Naive B cell (primary cell): ENCODE data around the gene HNMT. TPM values are rescaled to one million over a fixed set of nuclear protein-coding genes. Genes with fewer than 3 reads are reported as not detected.
A peak's percentile ranks its signal among the peaks of the same experiment; 100 is the strongest.

ENCODE experiments used
- ATAC-seq, 2 donors: fragments of 150-1000 bp; cut with Tn5 transposase; 2 replicates each; pipeline ENCODE4 v1.10.0; 2021; ENCODE audit warnings: low read depth in 2 of 2, mild to moderate bottlenecking in 2 of 2, moderate library complexity in 2 of 2
- DNase-seq: peaks from one replicate; pipeline ENCODE4 v3.0.0; 2022
- H3K27ac Mint-ChIP-seq, 6 donors: one replicate each; pipeline ENCODE4 v1.8.0; 2020 to 2022; ENCODE audit warnings: mild to moderate bottlenecking in 6 of 6, mixed read lengths in 6 of 6, moderate library complexity in 5 of 6, inconsistent platforms in 2 of 6
- H3K27me3 Mint-ChIP-seq, 3 donors: one replicate each; pipeline ENCODE4 v1.8.0; 2021 to 2022; ENCODE audit warnings: mixed read lengths in 3 of 3, mild to moderate bottlenecking in 1 of 3
- H3K36me3 Mint-ChIP-seq, 2 donors: one replicate each; pipeline ENCODE4 v1.8.0; 2020 to 2022; ENCODE audit warnings: mixed read lengths in 2 of 2, inconsistent platforms in 1 of 2, mild to moderate bottlenecking in 1 of 2
- H3K4me1 Mint-ChIP-seq, 3 donors: one replicate each; pipeline ENCODE4 v1.8.0; 2020 to 2022; ENCODE audit warnings: mixed read lengths in 3 of 3, inconsistent platforms in 1 of 3, mild to moderate bottlenecking in 1 of 3, moderate library complexity in 1 of 3
- H3K4me3 Mint-ChIP-seq, 8 donors: one replicate each; pipeline ENCODE4 v1.8.0; 2020 to 2022; ENCODE audit warnings: mild to moderate bottlenecking in 8 of 8, mixed read lengths in 8 of 8, moderate library complexity in 8 of 8, inconsistent platforms in 2 of 8
- H3K9me3 Mint-ChIP-seq, 7 donors: one replicate each; pipeline ENCODE4 v1.8.0; 2020 to 2022; ENCODE audit warnings: mixed read lengths in 7 of 7, mild to moderate bottlenecking in 5 of 7, inconsistent platforms in 2 of 7, moderate library complexity in 1 of 7
- polyA plus RNA-seq, 6 donors: library from polyadenylated mRNA; unstranded; fragments of 300-500 nt; fragmentation: Illumina TruSeq; gene quantifications; one replicate each; pipeline ENCODE4 v1.2.3, GENCODE V29; 2021; ENCODE audit warnings: low read depth in 6 of 6

Gene HNMT
- polyA plus RNA-seq, 6 donors from 2014 or later: 0.17 to 0.97 TPM; not detected in 4

GRCh38 chr2:137939026-137939425 is 25.2 kb upstream of the HNMT start:
- no peaks in the 10 kb centered on the region for H3K36me3 Mint-ChIP-seq
- no peaks in the 10 kb centered on the region for H3K4me1 Mint-ChIP-seq
- H3K27me3 Mint-ChIP-seq: peaks cover 0 to 5% (median 0%) of the 10 kb centered on the region in 3 donors
- DNase-seq: no peak
- no peak for ATAC-seq
- H3K9me3 Mint-ChIP-seq: peaks cover 0 to 6% (median 0%) of the 10 kb centered on the region in 7 donors
- no peak overlapping the region for H3K4me3 Mint-ChIP-seq
- no peak overlapping the region for H3K27ac Mint-ChIP-seq

- no peak for ATAC-seq
Observed at GRCh38 chr2:137940154-137940553, 24.1 kb upstream of the HNMT start.

GRCh38 chr2:137942037-137942832 is 22.0 kb upstream of the HNMT start:
- Mint-ChIP-seq H3K36me3 (no peaks in the 10 kb centered on the region), H3K9me3 (no peaks in the 10 kb centered on the region)
- ATAC-seq: no peak

More at GRCh38 chr2:137940154-137940553, 24.1 kb upstream of the HNMT start:
- Mint-ChIP-seq H3K27me3 (peaks cover 0 to 8% (median 0%) of the 10 kb centered on the region in 3 donors), H3K4me3 (no peak overlapping the region), H3K27ac (no peak overlapping the region), H3K9me3 (peaks cover 0 to 4% (median 0%) of the 10 kb centered on the region in 7 donors), H3K4me1 (no peaks in the 10 kb centered on the region), H3K36me3 (no peaks in the 10 kb centered on the region)
- DNase-seq: no peak

GRCh38 chr2:137942833-137943677 is 21.2 kb upstream of the HNMT start:
- no peaks in the 10 kb centered on the region for H3K4me1 Mint-ChIP-seq
- H3K27me3 Mint-ChIP-seq: peaks cover 0 to 3% (median 0%) of the 10 kb centered on the region in 3 donors
- H3K4me3 Mint-ChIP-seq: no peak overlapping the region
- no peaks in the 10 kb centered on the region for H3K9me3 Mint-ChIP-seq
- H3K36me3 Mint-ChIP-seq: no peaks in the 10 kb centered on the region
- DNase-seq: no peak
- H3K27ac Mint-ChIP-seq: peak overlapping the region in 1 of 6 donors; percentile 32
- no peak for ATAC-seq

More at GRCh38 chr2:137942037-137942832, 22.0 kb upstream of the HNMT start:
- DNase-seq: no peak
- H3K27ac Mint-ChIP-seq: no peak overlapping the region
- peaks cover 0 to 7% (median 0%) of the 10 kb centered on the region in 3 donors for H3K27me3 Mint-ChIP-seq
- no peak overlapping the region for H3K4me3 Mint-ChIP-seq
- H3K4me1 Mint-ChIP-seq: no peaks in the 10 kb centered on the region

- no peaks in the 10 kb centered on the region for H3K9me3 Mint-ChIP-seq
- H3K36me3 Mint-ChIP-seq: no peaks in the 10 kb centered on the region
- ATAC-seq: no peak
- no peak overlapping the region for H3K4me3 Mint-ChIP-seq
- no peak for DNase-seq
- H3K27ac Mint-ChIP-seq: no peak overlapping the region
- peaks cover 0 to 3% (median 0%) of the 10 kb centered on the region in 3 donors for H3K27me3 Mint-ChIP-seq
- no peaks in the 10 kb centered on the region for H3K4me1 Mint-ChIP-seq
Observed at GRCh38 chr2:137943678-137944347, 20.5 kb upstream of the HNMT start.

- Mint-ChIP-seq H3K4me3 (no peak overlapping the region), H3K9me3 (no peaks in the 10 kb centered on the region), H3K4me1 (no peaks in the 10 kb centered on the region), H3K36me3 (no peaks in the 10 kb centered on the region), H3K27ac (no peak overlapping the region), H3K27me3 (peaks cover 0 to 3% (median 0%) of the 10 kb centered on the region in 3 donors)
- no peak for DNase-seq
- ATAC-seq: no peak
Observed at GRCh38 chr2:137944714-137945113, 19.6 kb upstream of the HNMT start.

- H3K4me3 Mint-ChIP-seq: no peak overlapping the region
- H3K27me3 Mint-ChIP-seq: peaks cover 0 to 3% (median 0%) of the 10 kb centered on the region in 3 donors
- H3K36me3 Mint-ChIP-seq: no peaks in the 10 kb centered on the region
- no peaks in the 10 kb centered on the region for H3K9me3 Mint-ChIP-seq
- ATAC-seq (no peak), DNase-seq (no peak)
- H3K4me1 Mint-ChIP-seq: no peaks in the 10 kb centered on the region
- no peak overlapping the region for H3K27ac Mint-ChIP-seq
Observed at GRCh38 chr2:137945229-137945628, 19.0 kb upstream of the HNMT start.

GRCh38 chr2:137946227-137946626 is 18.0 kb upstream of the HNMT start:
- H3K4me1 Mint-ChIP-seq: no peaks in the 10 kb centered on the region
- H3K4me3 Mint-ChIP-seq: no peak overlapping the region
- no peak overlapping the region for H3K27ac Mint-ChIP-seq
- ATAC-seq (no peak), DNase-seq (no peak)
- no peaks in the 10 kb centered on the region for H3K9me3 Mint-ChIP-seq
- H3K36me3 Mint-ChIP-seq: no peaks in the 10 kb centered on the region
- peaks cover 0 to 3% (median 0%) of the 10 kb centered on the region in 3 donors for H3K27me3 Mint-ChIP-seq

GRCh38 chr2:137947032-137947727 is 17.1 kb upstream of the HNMT start:
- H3K27ac Mint-ChIP-seq: no peak overlapping the region
- DNase-seq (no peak), ATAC-seq (no peak)
- no peaks in the 10 kb centered on the region for H3K9me3 Mint-ChIP-seq
- H3K4me3 Mint-ChIP-seq: no peak overlapping the region
- H3K4me1 Mint-ChIP-seq: no peaks in the 10 kb centered on the region
- peaks cover 0 to 3% (median 0%) of the 10 kb centered on the region in 3 donors for H3K27me3 Mint-ChIP-seq
- no peaks in the 10 kb centered on the region for H3K36me3 Mint-ChIP-seq

- no peak overlapping the region for H3K4me3 Mint-ChIP-seq
- no peaks in the 10 kb centered on the region for H3K36me3 Mint-ChIP-seq
- ATAC-seq (no peak), DNase-seq (peak; percentile 6)
- H3K4me1 Mint-ChIP-seq: no peaks in the 10 kb centered on the region
- peaks cover 0 to 3% (median 0%) of the 10 kb centered on the region in 3 donors for H3K27me3 Mint-ChIP-seq
- H3K27ac Mint-ChIP-seq: no peak overlapping the region
- H3K9me3 Mint-ChIP-seq: no peaks in the 10 kb centered on the region
Observed at GRCh38 chr2:137947728-137948336, 16.4 kb upstream of the HNMT start.

- Mint-ChIP-seq H3K27ac (no peak overlapping the region), H3K9me3 (no peaks in the 10 kb centered on the region), H3K27me3 (peaks cover 0 to 3% (median 0%) of the 10 kb centered on the region in 3 donors), H3K4me3 (no peak overlapping the region), H3K36me3 (no peaks in the 10 kb centered on the region), H3K4me1 (no peaks in the 10 kb centered on the region)
- ATAC-seq: no peak
- DNase-seq: no peak
Observed at GRCh38 chr2:137948894-137949293, 15.4 kb upstream of the HNMT start.

GRCh38 chr2:137950238-137950637 is 14.0 kb upstream of the HNMT start:
- H3K9me3 Mint-ChIP-seq: no peaks in the 10 kb centered on the region
- no peaks in the 10 kb centered on the region for H3K27me3 Mint-ChIP-seq
- H3K36me3 Mint-ChIP-seq: no peaks in the 10 kb centered on the region
- DNase-seq (no peak), ATAC-seq (no peak)
- no peaks in the 10 kb centered on the region for H3K4me1 Mint-ChIP-seq
- no peak overlapping the region for H3K4me3 Mint-ChIP-seq
- no peak overlapping the region for H3K27ac Mint-ChIP-seq
